ENCODE data around the gene SLC6A3.

Gene SLC6A3

DNA sequence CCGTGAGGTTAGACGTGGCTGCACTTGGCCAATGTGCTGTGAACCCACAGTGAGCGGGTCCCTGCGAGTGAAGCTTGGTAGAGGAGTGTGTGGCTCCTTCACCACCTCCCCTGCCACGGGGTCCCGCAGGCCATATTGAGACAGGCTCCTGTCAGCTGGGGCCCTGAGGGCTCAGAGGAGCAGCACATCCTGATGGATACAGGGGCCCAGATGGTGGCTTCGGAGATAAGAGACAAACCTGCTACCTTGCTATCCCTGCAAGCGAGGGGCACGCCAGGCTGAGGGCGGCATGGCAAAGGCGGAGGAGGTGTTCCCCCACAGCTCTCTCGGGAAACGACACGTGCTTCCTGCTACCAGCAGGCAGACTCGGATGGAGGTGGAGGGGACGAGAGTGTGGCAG, 33.1 kb downstream of the SLC6A3 start:
- no peak overlapping the region for H3K4me3 ChIP-seq (ENCODE audit: low read depth, low read length)
- TF ChIP-seq, protein P1, sequence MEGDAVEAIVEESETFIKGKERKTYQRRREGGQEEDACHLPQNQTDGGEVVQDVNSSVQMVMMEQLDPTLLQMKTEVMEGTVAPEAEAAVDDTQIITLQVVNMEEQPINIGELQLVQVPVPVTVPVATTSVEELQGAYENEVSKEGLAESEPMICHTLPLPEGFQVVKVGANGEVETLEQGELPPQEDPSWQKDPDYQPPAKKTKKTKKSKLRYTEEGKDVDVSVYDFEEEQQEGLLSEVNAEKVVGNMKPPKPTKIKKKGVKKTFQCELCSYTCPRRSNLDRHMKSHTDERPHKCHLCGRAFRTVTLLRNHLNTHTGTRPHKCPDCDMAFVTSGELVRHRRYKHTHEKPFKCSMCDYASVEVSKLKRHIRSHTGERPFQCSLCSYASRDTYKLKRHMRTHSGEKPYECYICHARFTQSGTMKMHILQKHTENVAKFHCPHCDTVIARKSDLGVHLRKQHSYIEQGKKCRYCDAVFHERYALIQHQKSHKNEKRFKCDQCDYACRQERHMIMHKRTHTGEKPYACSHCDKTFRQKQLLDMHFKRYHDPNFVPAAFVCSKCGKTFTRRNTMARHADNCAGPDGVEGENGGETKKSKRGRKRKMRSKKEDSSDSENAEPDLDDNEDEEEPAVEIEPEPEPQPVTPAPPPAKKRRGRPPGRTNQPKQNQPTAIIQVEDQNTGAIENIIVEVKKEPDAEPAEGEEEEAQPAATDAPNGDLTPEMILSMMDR (IDR thresholded peaks at IDR 0.05; ENCODE audit: control insufficient read depth, extremely low read depth, insufficient read depth): no peak
- DNase-seq (ENCODE audit: low read depth): no peak

- TF ChIP-seq, protein P1 (IDR thresholded peaks at IDR 0.05; ENCODE audit: control insufficient read depth, extremely low read depth, insufficient read depth): no peak
- no peak overlapping the region for H3K4me3 ChIP-seq (ENCODE audit: low read depth, low read length)
- DNase-seq (ENCODE audit: low read depth): no peak
Observed at GRCh38 chr5:1411099-1411498, 34.1 kb downstream of the SLC6A3 start.

DNA sequence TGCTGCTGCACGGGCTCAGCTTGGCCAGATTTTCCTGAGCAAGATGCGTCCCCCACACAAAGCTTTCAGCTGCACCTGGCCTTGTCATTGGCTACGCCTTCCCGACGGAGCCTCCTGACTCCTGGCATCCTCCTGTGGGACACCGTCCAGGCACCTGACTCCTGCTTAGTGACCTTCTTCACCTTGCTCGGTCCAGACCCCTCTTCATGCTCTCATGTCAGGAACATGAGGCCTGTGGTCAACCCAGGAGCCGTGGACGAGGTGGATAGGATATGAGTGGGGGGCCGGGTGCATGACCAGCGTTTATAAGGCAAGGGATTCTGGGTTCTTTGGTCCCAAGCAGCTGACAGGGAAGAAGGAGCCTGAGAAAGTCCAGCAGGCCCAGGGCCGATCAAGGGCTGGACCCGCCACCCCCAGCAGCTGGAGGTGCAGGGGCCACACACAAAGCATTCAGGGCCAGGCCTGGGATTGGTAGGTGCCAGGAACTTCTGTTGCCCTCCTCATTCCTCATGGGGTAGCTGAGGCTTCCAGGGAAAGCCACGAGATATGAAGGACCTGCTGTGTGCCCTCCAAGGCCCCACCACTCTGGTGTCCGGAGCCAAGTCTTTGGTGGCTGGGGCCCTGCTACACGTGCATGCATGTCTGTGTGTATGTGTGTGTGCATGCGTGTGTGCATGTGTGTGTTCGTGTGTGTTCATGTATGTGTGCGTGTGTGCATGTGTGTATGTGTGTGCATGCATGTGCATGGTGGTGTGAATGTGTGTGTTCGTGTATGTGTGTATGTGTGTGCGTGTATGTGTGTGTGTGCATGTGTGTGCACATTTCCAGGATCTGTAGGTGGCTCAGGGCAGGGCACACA, 34.9 kb downstream of the SLC6A3 start:
- no peak for DNase-seq (ENCODE audit: low read depth)
- no peak overlapping the region for H3K4me3 ChIP-seq (ENCODE audit: low read depth, low read length)
- TF ChIP-seq, protein P1 (IDR thresholded peaks at IDR 0.05; ENCODE audit: control insufficient read depth, extremely low read depth, insufficient read depth): no peak

DNA sequence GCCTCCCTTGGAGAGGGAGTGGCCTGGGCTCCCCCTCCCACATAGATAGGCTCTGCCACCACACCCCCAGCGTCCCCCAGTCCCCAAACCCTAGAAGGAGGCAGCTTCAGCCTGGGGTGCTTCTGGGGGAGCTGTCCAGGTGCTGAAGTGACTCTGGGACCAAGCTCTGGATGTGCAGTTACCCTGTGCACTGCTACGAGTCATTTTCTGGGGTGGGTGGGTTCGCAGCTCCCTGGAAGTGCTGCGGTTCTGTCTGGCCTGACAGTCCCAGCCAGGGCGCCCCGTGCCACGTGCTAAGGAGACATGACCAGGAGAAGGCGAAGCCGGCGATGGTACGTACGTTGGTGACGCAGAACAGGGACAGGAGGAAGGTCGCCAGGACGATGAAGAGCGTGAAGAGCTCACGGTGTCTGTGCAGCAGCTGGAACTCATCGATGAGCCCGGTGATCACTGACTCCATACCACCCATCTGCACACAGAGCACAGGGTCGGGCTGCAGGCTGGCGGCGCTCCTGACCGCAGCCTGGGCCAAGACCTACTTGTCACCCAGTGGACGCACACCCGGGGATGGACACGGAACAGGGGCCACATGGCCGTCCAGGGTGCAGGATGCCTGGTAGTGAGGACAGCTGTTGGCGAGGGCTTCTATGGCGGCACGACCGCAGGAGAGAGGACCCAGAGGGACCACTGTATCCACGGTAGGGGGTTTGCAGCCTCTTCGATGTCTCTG, 35.7 kb downstream of the SLC6A3 start:
- DNase-seq (ENCODE audit: low read depth): no peak
- H3K4me3 ChIP-seq (ENCODE audit: low read depth, low read length): no peak overlapping the region
- TF ChIP-seq, protein P1 (IDR thresholded peaks at IDR 0.05; ENCODE audit: control insufficient read depth, extremely low read depth, insufficient read depth): no peak

DNA sequence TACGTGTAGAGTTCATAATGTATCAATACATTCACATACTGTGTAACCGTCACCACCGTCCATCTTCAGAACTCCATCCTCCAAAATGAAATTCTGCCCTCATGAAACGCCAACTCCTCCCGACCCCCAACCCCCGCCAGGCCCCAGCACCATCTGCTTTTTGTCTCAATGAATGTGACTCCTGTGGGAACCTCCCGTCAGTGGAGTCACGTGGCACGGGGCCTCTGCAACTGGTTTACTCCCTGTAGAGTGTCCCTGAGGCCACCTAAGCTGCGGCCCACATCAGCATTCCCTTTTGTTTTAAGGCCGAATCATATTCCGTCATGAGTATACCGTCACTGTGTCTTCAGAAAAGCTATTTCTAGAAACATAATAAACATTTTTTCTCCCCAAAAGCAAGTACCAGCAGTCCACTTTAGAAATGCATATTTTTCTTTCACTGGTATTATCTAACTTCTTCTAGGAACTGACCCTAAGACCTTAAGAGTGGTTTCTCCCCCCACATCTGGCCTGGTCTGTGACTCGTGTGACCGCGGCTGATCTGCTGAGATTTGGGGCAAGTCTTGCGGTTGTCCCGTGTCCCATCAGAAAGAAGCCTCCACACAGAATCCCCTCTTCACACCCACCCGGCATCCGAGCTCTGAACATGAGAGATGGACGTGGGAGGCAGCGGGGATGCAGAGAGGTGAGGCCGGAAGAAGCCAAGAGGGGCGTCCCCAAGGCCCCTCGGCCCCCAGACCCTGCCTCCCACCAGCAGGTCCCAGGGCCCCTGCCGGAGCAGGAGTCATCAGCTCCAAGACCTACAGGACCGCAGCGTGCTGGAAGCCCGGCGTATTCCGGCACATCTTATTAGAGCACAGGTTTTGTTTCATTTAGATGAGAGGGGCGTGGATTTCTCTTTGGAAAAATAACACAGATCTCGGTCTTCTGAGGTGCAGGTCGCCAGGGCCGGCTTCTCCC, 38.3 kb downstream of the SLC6A3 start:
- H3K4me3 ChIP-seq (ENCODE audit: low read depth, low read length): no peak overlapping the region
- TF ChIP-seq, protein P1 (IDR thresholded peaks at IDR 0.05; ENCODE audit: control insufficient read depth, extremely low read depth, insufficient read depth): no peak
- DNase-seq (ENCODE audit: low read depth): no peak
